ENCODE data around the gene ASB2. TPM values are rescaled to one million over a fixed set of nuclear protein-coding genes. Genes with fewer than 3 reads are reported as not detected.

Gene ASB2
- total RNA-seq, 1 experiment from 2014 or later = 0.35 TPM

GRCh38 chr14:93898731-93899130 lies 77.6 kb downstream of the ASB2 start:
- Histone ChIP-seq H2BK5ac (ENCODE audit: insufficient read length, low read length) (no peak overlapping the region), H4K8ac (replicated peaks; ENCODE audit: insufficient read length, low read depth, low read length) (no peak overlapping the region), H2BK12ac (ENCODE audit: insufficient read length, low read depth, low read length) (no peak overlapping the region), H3K4ac (ENCODE audit: low read depth, low read length) (no peak overlapping the region), H3K79me2 (ENCODE audit: insufficient read depth, low read length) (no peaks in the 10 kb centered on the region), H4K5ac (ENCODE audit: insufficient read length, low read depth, low read length) (no peak overlapping the region), H4K20me1 (ENCODE audit: control insufficient read depth, insufficient read depth, insufficient read length) (no peaks in the 10 kb centered on the region), H3T11ph (ENCODE audit: low read length) (no peak overlapping the region), H3K9me3 (ENCODE audit: control insufficient read depth, low read depth, low read length) (no peaks in the 10 kb centered on the region), H3K23ac (ENCODE audit: insufficient read length, low read depth, low read length) (no peak overlapping the region), H2AFZ (ENCODE audit: low read length) (no peak overlapping the region), H3K9ac (ENCODE audit: extremely low read depth, insufficient read length, low read length) (no peak overlapping the region), H3K18ac (ENCODE audit: insufficient read length, low read depth, low read length) (no peak overlapping the region), H3K79me1 (ENCODE audit: insufficient read depth, low read depth, low read length, poor library complexity, severe bottlenecking) (no peaks in the 10 kb centered on the region), H2BK20ac (ENCODE audit: low read depth, low read length, poor library complexity, severe bottlenecking) (no peak overlapping the region), H2BK15ac (ENCODE audit: low read depth, low read length) (no peak overlapping the region), H2AK5ac (ENCODE audit: insufficient read length, low read length) (no peak overlapping the region), H3K23me2 (ENCODE audit: insufficient read length, low read depth, low read length, poor library complexity, severe bottlenecking) (no peaks in the 10 kb centered on the region), H2BK120ac (ENCODE audit: low read depth, low read length, poor library complexity, severe bottlenecking) (no peak overlapping the region), H3K27me3 (ENCODE audit: insufficient read depth, low read length) (no peaks in the 10 kb centered on the region), H3K56ac (ENCODE audit: insufficient read length, low read depth, low read length) (no peak overlapping the region), H3K14ac (ENCODE audit: insufficient read depth, low read length) (no peak overlapping the region), H3K4me2 (ENCODE audit: insufficient read depth, insufficient read length, low read length) (no peak overlapping the region), H3K4me1 (ENCODE audit: insufficient read depth, low read length) (no peaks in the 10 kb centered on the region), H3K27ac (ENCODE audit: insufficient read length, low read depth, low read length) (no peak overlapping the region), H4K91ac (ENCODE audit: insufficient read length, low read depth, low read length) (no peak overlapping the region)
- Mint-ChIP-seq H3K9me3 (no peaks in the 10 kb centered on the region), H3K4me1 (peaks cover 20 to 23% of the 10 kb centered on the region in 2 experiments), H3K27ac (no peak overlapping the region), H3K27me3 (ENCODE audit: low read depth) (peaks cover 1% of the 10 kb centered on the region), H3K36me3 (ENCODE audit: insufficient read depth in 1 of 3, low read depth in 3 of 3) (no peaks in the 10 kb centered on the region), H3K4me3 (no peak overlapping the region)
- DNase-seq = no peak
- TF ChIP-seq CTCF (conservative IDR thresholded peaks at IDR 0.05) = no peak
- no CpG with 5 or more reads among the region's 5 CpGs for WGBS (ENCODE audit: extremely low coverage, insufficient read length, low lambda C conversion rate)
